ENCODE measurements around the gene DTNBP1. TPM values are rescaled to one million over a fixed set of nuclear protein-coding genes. Genes with fewer than 3 reads are reported as not detected.

The DTNBP1 gene
- total and polyA plus RNA-seq, 2 donors (not counting 1 experiment from before 2014, with no cell fraction given) = 9.9 to 13.6 TPM

- Histone ChIP-seq H3K4me1 (ENCODE audit: control insufficient read depth, extremely low read depth, insufficient read depth, low read length) (peaks cover 6% of the 10 kb centered on the region), H3K27me3 (ENCODE audit: control insufficient read depth, insufficient read depth, low read length) (no peaks in the 10 kb centered on the region), H3K27ac (ENCODE audit: insufficient read depth, low read length) (no peak overlapping the region), H3K4me3 (replicated peaks in 1 of 4; ENCODE audit: control extremely low read depth in 1 of 4, insufficient read depth in 1 of 4, low read depth in 3 of 4, low read length in 4 of 4) (no peak overlapping the region), H3K9ac (ENCODE audit: insufficient read depth, low read length) (no peak overlapping the region), H3K36me3 (ENCODE audit: control insufficient read depth, insufficient read depth, low read length) (no peaks in the 10 kb centered on the region), H2AFZ (ENCODE audit: low read length) (no peak overlapping the region), H3K9me3 (ENCODE audit: control insufficient read depth, insufficient read depth, low read depth, low read length) (no peaks in the 10 kb centered on the region), H3K79me2 (ENCODE audit: control insufficient read depth, insufficient read depth, low read length) (no peaks in the 10 kb centered on the region), H3K4me2 (ENCODE audit: extremely low read depth, insufficient read depth, low read length) (no peak overlapping the region), H4K20me1 (ENCODE audit: control insufficient read depth, extremely low read depth, insufficient read depth, low read length) (no peaks in the 10 kb centered on the region)
- no peak for TF ChIP-seq EZH2 (IDR thresholded peaks at IDR 0.05; ENCODE audit: low read length, missing control alignments)
- TF ChIP-seq CTCF (conservative IDR thresholded peaks at IDR 0.05 in 1 of 2, IDR thresholded peaks at IDR 0.05 in 1 of 2; ENCODE audit: low read depth in 1 of 2, low read length in 2 of 2) = no peak
- DNase-seq (ENCODE audit: low read depth in 2 of 2) = no peak
Observed at GRCh38 chr6:15481390-15482291, 181.2 kb downstream of the DTNBP1 start.

GRCh38 chr6:15480525-15480924 lies 182.3 kb downstream of the DTNBP1 start:
- no peak for DNase-seq (ENCODE audit: low read depth in 2 of 2)
- TF ChIP-seq EZH2 (IDR thresholded peaks at IDR 0.05; ENCODE audit: low read length, missing control alignments) (no peak), CTCF (conservative IDR thresholded peaks at IDR 0.05 in 1 of 2, IDR thresholded peaks at IDR 0.05 in 1 of 2; ENCODE audit: low read depth in 1 of 2, low read length in 2 of 2) (no peak)
- no peaks in the 10 kb centered on the region for H3K9me3 ChIP-seq (ENCODE audit: control insufficient read depth, insufficient read depth, low read depth, low read length)
- H3K4me1 ChIP-seq (ENCODE audit: control insufficient read depth, extremely low read depth, insufficient read depth, low read length) = peaks cover 12% of the 10 kb centered on the region
- no peaks in the 10 kb centered on the region for H4K20me1 ChIP-seq (ENCODE audit: control insufficient read depth, extremely low read depth, insufficient read depth, low read length)
- no peak overlapping the region for H3K9ac ChIP-seq (ENCODE audit: insufficient read depth, low read length)
- no peak overlapping the region for H3K4me3 ChIP-seq (replicated peaks in 1 of 4; ENCODE audit: control extremely low read depth in 1 of 4, insufficient read depth in 1 of 4, low read depth in 3 of 4, low read length in 4 of 4)
- H3K27ac ChIP-seq (ENCODE audit: insufficient read depth, low read length) = no peak overlapping the region
- no peaks in the 10 kb centered on the region for H3K79me2 ChIP-seq (ENCODE audit: control insufficient read depth, insufficient read depth, low read length)
- H3K36me3 ChIP-seq (ENCODE audit: control insufficient read depth, insufficient read depth, low read length) = no peaks in the 10 kb centered on the region
- no peaks in the 10 kb centered on the region for H3K27me3 ChIP-seq (ENCODE audit: control insufficient read depth, insufficient read depth, low read length)
- no peak overlapping the region for H3K4me2 ChIP-seq (ENCODE audit: extremely low read depth, insufficient read depth, low read length)
- no peak overlapping the region for H2AFZ ChIP-seq (ENCODE audit: low read length)

DNA sequence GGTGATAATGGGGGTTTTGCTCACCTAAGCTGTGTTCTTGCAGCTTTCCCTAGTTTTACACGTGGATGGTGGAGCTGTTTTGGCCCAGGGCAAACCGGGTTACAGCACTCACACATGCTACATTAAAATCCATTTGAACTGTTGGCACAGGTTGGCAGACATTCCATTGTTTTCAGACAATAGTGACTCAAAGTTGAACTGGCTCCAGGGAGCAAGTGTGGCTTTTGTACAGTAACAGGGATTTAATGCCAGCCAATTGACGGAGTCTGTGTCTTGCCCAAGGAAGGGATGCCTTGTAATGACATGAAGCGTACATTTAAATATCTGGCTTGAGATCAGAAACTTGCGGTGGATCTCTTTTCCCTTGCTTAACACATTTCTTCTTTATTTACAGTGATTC lies 183.1 kb downstream of the DTNBP1 start:
- TF ChIP-seq CTCF (conservative IDR thresholded peaks at IDR 0.05 in 1 of 2, IDR thresholded peaks at IDR 0.05 in 1 of 2; ENCODE audit: low read depth in 1 of 2, low read length in 2 of 2) (no peak), EZH2 (IDR thresholded peaks at IDR 0.05; ENCODE audit: low read length, missing control alignments) (no peak)
- no peak overlapping the region for H3K27ac ChIP-seq (ENCODE audit: insufficient read depth, low read length)
- peak in 1 of 2 donors; percentile 65 for DNase-seq (ENCODE audit: low read depth in 2 of 2)
- no peaks in the 10 kb centered on the region for H3K9me3 ChIP-seq (ENCODE audit: control insufficient read depth, insufficient read depth, low read depth, low read length)
- H3K4me2 ChIP-seq (ENCODE audit: extremely low read depth, insufficient read depth, low read length) = no peak overlapping the region
- H3K4me3 ChIP-seq (replicated peaks in 1 of 4; ENCODE audit: control extremely low read depth in 1 of 4, insufficient read depth in 1 of 4, low read depth in 3 of 4, low read length in 4 of 4) = no peak overlapping the region
- H3K27me3 ChIP-seq (ENCODE audit: control insufficient read depth, insufficient read depth, low read length) = no peaks in the 10 kb centered on the region
- H3K4me1 ChIP-seq (ENCODE audit: control insufficient read depth, extremely low read depth, insufficient read depth, low read length) = peaks cover 15% of the 10 kb centered on the region
- H2AFZ ChIP-seq (ENCODE audit: low read length) = no peak overlapping the region
- H4K20me1 ChIP-seq (ENCODE audit: control insufficient read depth, extremely low read depth, insufficient read depth, low read length) = no peaks in the 10 kb centered on the region
- no peaks in the 10 kb centered on the region for H3K36me3 ChIP-seq (ENCODE audit: control insufficient read depth, insufficient read depth, low read length)
- no peaks in the 10 kb centered on the region for H3K79me2 ChIP-seq (ENCODE audit: control insufficient read depth, insufficient read depth, low read length)
- no peak overlapping the region for H3K9ac ChIP-seq (ENCODE audit: insufficient read depth, low read length)
